GM12878 (cell line): ENCODE measurements around the gene TEN1. TPM values are rescaled to one million over a fixed set of nuclear protein-coding genes. Genes with fewer than 3 reads are reported as not detected.

Experiments
- ATAC-seq: fragments of 200-7000 bp; cut with Tn5 transposase; 3 replicates; pipeline ENCODE4 v1.9.1; 2020; ENCODE audit warnings: mild to moderate bottlenecking, moderate library complexity
- BruUV-seq: library from RNA; stranded (reverse); fragments of 400-500 nt; replicated peaks from 2 replicates; lab custom pipeline; 2021; lab: Mats Ljungman, UMichigan
- CTCF ChIA-PET: fragments of 300-600 bp; sonication (Branson Sonifier 250); formaldehyde crosslinking; extraction: SDS; loops from one replicate; lab custom pipeline; 2021; ENCODE audit warnings: inconsistent platforms; lab: Yijun Ruan, JAX
- POLR2A ChIA-PET: fragments of 350-600 bp; formaldehyde crosslinking; extraction: SDS; loops from one replicate; lab custom pipeline; 2021; ENCODE audit warnings: inconsistent platforms; lab: Charles Lee
- RAD21 ChIA-PET: fragments of 300-600 bp; sonication (Branson Sonifier 250); formaldehyde crosslinking; loops from one replicate; lab custom pipeline; 2023; ENCODE audit warnings: antibody characterized with exemption; ENCODE audit not compliant: unreplicated experiment; lab: Charles Lee
- SMC1A ChIA-PET: fragments of 300-600 bp; sonication (Branson Sonifier 250); formaldehyde crosslinking; loops from one replicate; lab custom pipeline; 2023; ENCODE audit not compliant: unreplicated experiment, uncharacterized antibody; lab: Charles Lee
- DNase-seq: peaks from one replicate; pipeline ENCODE4 v3.0.0-alpha.2; 2011; ENCODE audit warnings: low read depth, low spot score
- FAIRE-seq: peaks from 3 replicates; lab custom pipeline; 2011; peaks lifted over from hg19 to GRCh38; lab: Jason Lieb, UNC
- H2AFZ ChIP-seq: 2 replicates; pipeline ENCODE4 v1.6.0; 2011; ENCODE audit warnings: low read depth, low read length, control low read depth; ENCODE audit not compliant: control insufficient read depth
- H3K27ac ChIP-seq: 2 replicates; pipeline ENCODE4 v1.5.1; 2011; ENCODE audit warnings: control low read depth; ENCODE audit not compliant: control insufficient read depth, insufficient read depth
- H3K27me3 ChIP-seq, 2 experiments: replicated peaks in 1 of 2; 2 replicates each; pipeline versions ENCODE4 v1.6.0 to v1.6.1; 2011; ENCODE audit warnings: low read length in 1 of 2; ENCODE audit not compliant: control insufficient read depth in 2 of 2, insufficient read depth in 2 of 2
- H3K36me3 ChIP-seq, 2 experiments: 2 replicates each; pipeline ENCODE4 v1.5.1; 2011; ENCODE audit warnings: low read length in 1 of 2; ENCODE audit not compliant: control insufficient read depth in 2 of 2, insufficient read depth in 2 of 2
- H3K4me1 ChIP-seq: 2 replicates; pipeline ENCODE4 v1.6.1; 2011; ENCODE audit warnings: mild to moderate bottlenecking, low read length, moderate library complexity, mixed read lengths; ENCODE audit not compliant: control insufficient read depth, insufficient read depth
- H3K4me2 ChIP-seq: 2 replicates; pipeline ENCODE4 v1.6.0; 2011; ENCODE audit warnings: control low read depth; ENCODE audit not compliant: control insufficient read depth, insufficient read depth
- H3K4me3 ChIP-seq: fragments of 200-600 bp; sonication (generic); 2 replicates; pipeline ENCODE4 v1.5.1; 2016
- H3K79me2 ChIP-seq: 2 replicates; pipeline ENCODE4 v1.6.0; 2011; ENCODE audit warnings: low read length; ENCODE audit not compliant: control insufficient read depth, insufficient read depth
- H3K9ac ChIP-seq: 2 replicates; pipeline ENCODE4 v1.8.0; 2011; ENCODE audit warnings: low read length, control low read depth, mixed read lengths; ENCODE audit not compliant: control insufficient read depth, insufficient read depth
- H3K9me3 ChIP-seq: replicated peaks from 3 replicates; pipeline ENCODE4 v1.5.1; 2011; ENCODE audit warnings: mild to moderate bottlenecking, low read length; ENCODE audit not compliant: control insufficient read depth, insufficient read depth
- H4K20me1 ChIP-seq: 2 replicates; pipeline ENCODE4 v1.6.0; 2011; ENCODE audit not compliant: control insufficient read depth, insufficient read depth
- ASH2L ChIP-seq: fragments of 300-600, 200-600 bp; sonication (generic); IDR thresholded peaks from 2 replicates; pipeline ENCODE4 v1.6.1; 2017; ENCODE audit warnings: low read depth, mild to moderate bottlenecking, borderline replicate concordance
- CHD1 ChIP-seq: IDR thresholded peaks from 2 replicates; pipeline ENCODE4 v1.6.1; 2012; ENCODE audit warnings: low read depth, low read length, improper control_type of control experiment
- DPF2 ChIP-seq: fragments of 450-650 bp; IDR thresholded peaks from 2 replicates; pipeline ENCODE4 v1.6.1; 2017; ENCODE audit warnings: mild to moderate bottlenecking
- MTA2 ChIP-seq: fragments of 450-650 bp; IDR thresholded peaks from 2 replicates; pipeline ENCODE4 v1.6.1; 2016; ENCODE audit warnings: low read depth, mild to moderate bottlenecking, moderate library complexity
- MYC ChIP-seq: IDR thresholded peaks from 2 replicates; pipeline ENCODE4 v1.6.1; 2011; ENCODE audit warnings: mild to moderate bottlenecking, low read length, moderate library complexity, inconsistent platforms; ENCODE audit not compliant: insufficient read depth, insufficient replicate concordance, insufficient read length, severe bottlenecking
- SREBF2 ChIP-seq: IDR thresholded peaks from 2 replicates; pipeline ENCODE4 v1.6.1; 2012; ENCODE audit warnings: mild to moderate bottlenecking, low read length
- YY1 ChIP-seq: IDR thresholded peaks from 2 replicates; pipeline ENCODE4 v1.6.1; 2011; ENCODE audit warnings: low read depth, mild to moderate bottlenecking, low read length
- ZNF207 ChIP-seq: fragments of 450-650 bp; IDR thresholded peaks from 2 replicates; pipeline ENCODE4 v1.6.1; 2014; ENCODE audit warnings: antibody characterized with exemption, mild to moderate bottlenecking, borderline replicate concordance
- WGBS: methylation state at CpG from one replicate; pipeline ENCODE4 v1.1.6; 2016; ENCODE audit warnings: low lambda C conversion rate; ENCODE audit not compliant: insufficient replicate concordance, insufficient coverage; ENCODE audit errors: missing lambda C conversion rate; 5-methylcytosine and 5-hydroxymethylcytosine counted together
- in situ Hi-C: fragments of 300-500 bp; cut with MboI; formaldehyde crosslinking; loops from 9 replicates; pipeline ENCODE4 v1.14.3; 2018; ENCODE audit warnings: mixed read lengths
- intact Hi-C: fragments of 100-400 bp; cut with micrococcal nuclease; formaldehyde crosslinking; loops from one replicate; pipeline ENCODE4 v1.14.2; 2022; ENCODE audit not compliant: unreplicated experiment
- polyA plus RNA-seq, 11 experiments: library from polyadenylated mRNA; depleted of rRNA in 4 of 11; unstranded in 6 of 11; stranded (reverse) in 5 of 11; fragments of >200 nt; fragmentation: Nextera tagmentation in 4 of 11; fragmentation: Illumina TruSeq in 1 of 11; extraction: Ambion mirVana in 4 of 11; extraction: Trizol in 1 of 11; gene quantifications; 1 replicate in 1 of 11; 2 replicates in 10 of 11; pipeline versions ENCODE4 v1.2.1 to v1.2.3, GENCODE V29; 2011 to 2016; ENCODE audit warnings: inconsistent platforms in 2 of 11, missing spikeins in 2 of 11, low read depth in 1 of 11
- total RNA-seq, 4 experiments: library from RNA; depleted of rRNA in 3 of 4; stranded (reverse); fragments of >200 nt in 3 of 4; fragmentation: Illumina TruSeq in 1 of 4; extraction: Trizol in 1 of 4; gene quantifications; 2 replicates each; pipeline versions ENCODE4 v1.2.1 to v1.2.3, GENCODE V29; 2013 to 2021
- TF ChIP-seq, protein P1 (sequence below): fragments of 450-650 bp; IDR thresholded peaks from 2 replicates; pipeline ENCODE4 v1.6.1; 2016; ENCODE audit warnings: mild to moderate bottlenecking, moderate library complexity, borderline replicate concordance
- TF ChIP-seq, protein P2 (sequence below): IDR thresholded peaks from 2 replicates; pipeline ENCODE4 v1.6.1; 2012; ENCODE audit warnings: improper control_type of control experiment, low read depth, low read length; ENCODE audit not compliant: insufficient replicate concordance
- TF ChIP-seq, protein P3 (sequence below): fragments of 450-650 bp; formaldehyde crosslinking; IDR thresholded peaks from 2 replicates; pipeline ENCODE4 v1.5.0; 2022; ENCODE audit warnings: mild to moderate bottlenecking, missing genetic modification characterization

The TEN1 gene
- total and polyA plus RNA-seq, 10 of the 15 experiments (the other 5 are each of a cell fraction or from before 2014, with no cell fraction given): 1.1 to 33.1 (median 17.4) TPM

DNA sequence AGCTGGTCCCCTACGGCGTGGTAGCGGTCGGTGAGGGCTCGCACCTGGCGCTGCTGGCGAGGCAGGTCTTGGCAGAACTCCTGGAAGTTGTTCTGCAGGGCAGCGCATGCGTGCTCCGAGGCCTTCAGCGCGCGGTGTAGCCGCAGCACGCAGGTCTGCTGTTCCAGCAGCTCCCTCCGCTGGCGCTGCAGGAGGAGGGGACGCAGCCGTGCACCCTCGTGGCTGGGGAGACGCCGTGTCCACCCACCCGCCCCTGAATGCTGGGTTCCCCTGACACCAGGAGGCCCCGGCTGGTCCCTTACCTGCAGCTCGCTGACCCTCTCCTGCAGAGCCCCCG is 35.9 kb downstream of the TEN1 start:
- no TSS peak for BruUV-seq
- H3K4me2 ChIP-seq: no peak overlapping the region
- TF ChIP-seq ZNF207 (no peak), ASH2L (no peak), MYC (no peak), MTA2 (no peak), SREBF2 (no peak), YY1 (no peak), CHD1 (no peak), DPF2 (no peak)
- TF ChIP-seq, protein P1, sequence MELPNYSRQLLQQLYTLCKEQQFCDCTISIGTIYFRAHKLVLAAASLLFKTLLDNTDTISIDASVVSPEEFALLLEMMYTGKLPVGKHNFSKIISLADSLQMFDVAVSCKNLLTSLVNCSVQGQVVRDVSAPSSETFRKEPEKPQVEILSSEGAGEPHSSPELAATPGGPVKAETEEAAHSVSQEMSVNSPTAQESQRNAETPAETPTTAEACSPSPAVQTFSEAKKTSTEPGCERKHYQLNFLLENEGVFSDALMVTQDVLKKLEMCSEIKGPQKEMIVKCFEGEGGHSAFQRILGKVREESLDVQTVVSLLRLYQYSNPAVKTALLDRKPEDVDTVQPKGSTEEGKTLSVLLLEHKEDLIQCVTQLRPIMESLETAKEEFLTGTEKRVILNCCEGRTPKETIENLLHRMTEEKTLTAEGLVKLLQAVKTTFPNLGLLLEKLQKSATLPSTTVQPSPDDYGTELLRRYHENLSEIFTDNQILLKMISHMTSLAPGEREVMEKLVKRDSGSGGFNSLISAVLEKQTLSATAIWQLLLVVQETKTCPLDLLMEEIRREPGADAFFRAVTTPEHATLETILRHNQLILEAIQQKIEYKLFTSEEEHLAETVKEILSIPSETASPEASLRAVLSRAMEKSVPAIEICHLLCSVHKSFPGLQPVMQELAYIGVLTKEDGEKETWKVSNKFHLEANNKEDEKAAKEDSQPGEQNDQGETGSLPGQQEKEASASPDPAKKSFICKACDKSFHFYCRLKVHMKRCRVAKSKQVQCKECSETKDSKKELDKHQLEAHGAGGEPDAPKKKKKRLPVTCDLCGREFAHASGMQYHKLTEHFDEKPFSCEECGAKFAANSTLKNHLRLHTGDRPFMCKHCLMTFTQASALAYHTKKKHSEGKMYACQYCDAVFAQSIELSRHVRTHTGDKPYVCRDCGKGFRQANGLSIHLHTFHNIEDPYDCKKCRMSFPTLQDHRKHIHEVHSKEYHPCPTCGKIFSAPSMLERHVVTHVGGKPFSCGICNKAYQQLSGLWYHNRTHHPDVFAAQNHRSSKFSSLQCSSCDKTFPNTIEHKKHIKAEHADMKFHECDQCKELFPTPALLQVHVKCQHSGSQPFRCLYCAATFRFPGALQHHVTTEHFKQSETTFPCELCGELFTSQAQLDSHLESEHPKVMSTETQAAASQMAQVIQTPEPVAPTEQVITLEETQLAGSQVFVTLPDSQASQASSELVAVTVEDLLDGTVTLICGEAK: no peak
- TF ChIP-seq, protein P2, sequence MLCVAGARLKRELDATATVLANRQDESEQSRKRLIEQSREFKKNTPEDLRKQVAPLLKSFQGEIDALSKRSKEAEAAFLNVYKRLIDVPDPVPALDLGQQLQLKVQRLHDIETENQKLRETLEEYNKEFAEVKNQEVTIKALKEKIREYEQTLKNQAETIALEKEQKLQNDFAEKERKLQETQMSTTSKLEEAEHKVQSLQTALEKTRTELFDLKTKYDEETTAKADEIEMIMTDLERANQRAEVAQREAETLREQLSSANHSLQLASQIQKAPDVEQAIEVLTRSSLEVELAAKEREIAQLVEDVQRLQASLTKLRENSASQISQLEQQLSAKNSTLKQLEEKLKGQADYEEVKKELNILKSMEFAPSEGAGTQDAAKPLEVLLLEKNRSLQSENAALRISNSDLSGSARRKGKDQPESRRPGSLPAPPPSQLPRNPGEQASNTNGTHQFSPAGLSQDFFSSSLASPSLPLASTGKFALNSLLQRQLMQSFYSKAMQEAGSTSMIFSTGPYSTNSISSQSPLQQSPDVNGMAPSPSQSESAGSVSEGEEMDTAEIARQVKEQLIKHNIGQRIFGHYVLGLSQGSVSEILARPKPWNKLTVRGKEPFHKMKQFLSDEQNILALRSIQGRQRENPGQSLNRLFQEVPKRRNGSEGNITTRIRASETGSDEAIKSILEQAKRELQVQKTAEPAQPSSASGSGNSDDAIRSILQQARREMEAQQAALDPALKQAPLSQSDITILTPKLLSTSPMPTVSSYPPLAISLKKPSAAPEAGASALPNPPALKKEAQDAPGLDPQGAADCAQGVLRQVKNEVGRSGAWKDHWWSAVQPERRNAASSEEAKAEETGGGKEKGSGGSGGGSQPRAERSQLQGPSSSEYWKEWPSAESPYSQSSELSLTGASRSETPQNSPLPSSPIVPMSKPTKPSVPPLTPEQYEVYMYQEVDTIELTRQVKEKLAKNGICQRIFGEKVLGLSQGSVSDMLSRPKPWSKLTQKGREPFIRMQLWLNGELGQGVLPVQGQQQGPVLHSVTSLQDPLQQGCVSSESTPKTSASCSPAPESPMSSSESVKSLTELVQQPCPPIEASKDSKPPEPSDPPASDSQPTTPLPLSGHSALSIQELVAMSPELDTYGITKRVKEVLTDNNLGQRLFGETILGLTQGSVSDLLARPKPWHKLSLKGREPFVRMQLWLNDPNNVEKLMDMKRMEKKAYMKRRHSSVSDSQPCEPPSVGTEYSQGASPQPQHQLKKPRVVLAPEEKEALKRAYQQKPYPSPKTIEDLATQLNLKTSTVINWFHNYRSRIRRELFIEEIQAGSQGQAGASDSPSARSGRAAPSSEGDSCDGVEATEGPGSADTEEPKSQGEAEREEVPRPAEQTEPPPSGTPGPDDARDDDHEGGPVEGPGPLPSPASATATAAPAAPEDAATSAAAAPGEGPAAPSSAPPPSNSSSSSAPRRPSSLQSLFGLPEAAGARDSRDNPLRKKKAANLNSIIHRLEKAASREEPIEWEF: no peak
- TF ChIP-seq, protein P3, sequence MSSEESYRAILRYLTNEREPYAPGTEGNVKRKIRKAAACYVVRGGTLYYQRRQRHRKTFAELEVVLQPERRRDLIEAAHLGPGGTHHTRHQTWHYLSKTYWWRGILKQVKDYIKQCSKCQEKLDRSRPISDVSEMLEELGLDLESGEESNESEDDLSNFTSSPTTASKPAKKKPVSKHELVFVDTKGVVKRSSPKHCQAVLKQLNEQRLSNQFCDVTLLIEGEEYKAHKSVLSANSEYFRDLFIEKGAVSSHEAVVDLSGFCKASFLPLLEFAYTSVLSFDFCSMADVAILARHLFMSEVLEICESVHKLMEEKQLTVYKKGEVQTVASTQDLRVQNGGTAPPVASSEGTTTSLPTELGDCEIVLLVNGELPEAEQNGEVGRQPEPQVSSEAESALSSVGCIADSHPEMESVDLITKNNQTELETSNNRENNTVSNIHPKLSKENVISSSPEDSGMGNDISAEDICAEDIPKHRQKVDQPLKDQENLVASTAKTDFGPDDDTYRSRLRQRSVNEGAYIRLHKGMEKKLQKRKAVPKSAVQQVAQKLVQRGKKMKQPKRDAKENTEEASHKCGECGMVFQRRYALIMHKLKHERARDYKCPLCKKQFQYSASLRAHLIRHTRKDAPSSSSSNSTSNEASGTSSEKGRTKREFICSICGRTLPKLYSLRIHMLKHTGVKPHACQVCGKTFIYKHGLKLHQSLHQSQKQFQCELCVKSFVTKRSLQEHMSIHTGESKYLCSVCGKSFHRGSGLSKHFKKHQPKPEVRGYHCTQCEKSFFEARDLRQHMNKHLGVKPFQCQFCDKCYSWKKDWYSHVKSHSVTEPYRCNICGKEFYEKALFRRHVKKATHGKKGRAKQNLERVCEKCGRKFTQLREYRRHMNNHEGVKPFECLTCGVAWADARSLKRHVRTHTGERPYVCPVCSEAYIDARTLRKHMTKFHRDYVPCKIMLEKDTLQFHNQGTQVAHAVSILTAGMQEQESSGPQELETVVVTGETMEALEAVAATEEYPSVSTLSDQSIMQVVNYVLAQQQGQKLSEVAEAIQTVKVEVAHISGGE (CRISPR knock-in tag): no peak

More for the DNA sequence above, 35.9 kb downstream of the TEN1 start:
- ChIA-PET POLR2A (no interaction called here), CTCF (interaction anchor here (0.6 to 6.1 kb wide), 37 partner anchors 14 to 382 kb away, joined by 3 to 70 read pairs (median 5); partner anchors contain the start of genes CDK3, EXOC7, FBF1 and MRPL38), SMC1A (interaction anchor here (1.1 to 1.7 kb wide), 5 partner anchors 12 to 264 kb away, joined by 3 to 8 read pairs (median 7); no protein-coding TSS in a partner anchor), RAD21 (interaction anchor here (0.6 to 2.7 kb wide), 8 partner anchors 91 to 301 kb away, joined by 3 to 18 read pairs (median 4); partner anchors contain the start of gene MRPL38)
- Histone ChIP-seq H3K4me1 (no peaks in the 10 kb centered on the region), H3K36me3 (no peaks in the 10 kb centered on the region), H4K20me1 (no peaks in the 10 kb centered on the region), H3K4me3 (no peak overlapping the region), H2AFZ (no peak overlapping the region), H3K27ac (no peak overlapping the region), H3K27me3 (no peaks in the 10 kb centered on the region), H3K9ac (no peak overlapping the region), H3K79me2 (no peaks in the 10 kb centered on the region), H3K9me3 (no peaks in the 10 kb centered on the region)
- ATAC-seq (no peak), FAIRE-seq (no peak), DNase-seq (no peak)
- intact Hi-C loops (loop anchor here (1.0 to 2.0 kb wide), 3 partner anchors 92 to 284 kb away; no protein-coding TSS in a partner anchor), in situ Hi-C loops (loop anchor here (5.0 kb wide), 1 partner anchor 277 kb away; no protein-coding TSS in a partner anchor)
- WGBS: 59% methylated on average over 26 of the region's 26 CpGs
